GM23338 (cell line): ENCODE measurements around the gene CRISPLD2. TPM values are rescaled to one million over a fixed set of nuclear protein-coding genes. Genes with fewer than 3 reads are reported as not detected.

Experiments used
- ATAC-seq: fragments of 200-7000 bp; cut with Tn5 transposase; 3 replicates; pipeline ENCODE4 v1.9.1; 2020
- DNase-seq: peaks from one replicate; pipeline ENCODE4 v3.0.0-alpha.2; 2015; ENCODE audit warnings: low spot score
- H2AFZ ChIP-seq: fragments of 200-600 bp; sonication (generic); 2 replicates; pipeline ENCODE4 v1.8.0; 2016; ENCODE audit warnings: antibody characterized with exemption, mild to moderate bottlenecking, moderate library complexity
- H3F3A ChIP-seq: fragments of 200-600 bp; sonication (generic); replicated peaks from 2 replicates; pipeline ENCODE4 v1.8.0; 2017; ENCODE audit warnings: antibody characterized with exemption, mixed run types, low read depth
- H3K27ac ChIP-seq: fragments of 200-600 bp; sonication (generic); 2 replicates; pipeline ENCODE4 v1.6.1; 2016; ENCODE audit warnings: low read depth
- H3K27me3 ChIP-seq: fragments of 200-600 bp; sonication (generic); 2 replicates; pipeline ENCODE4 v1.8.0; 2016; ENCODE audit warnings: mild to moderate bottlenecking, mixed run types, moderate library complexity; ENCODE audit not compliant: insufficient read depth
- H3K36me3 ChIP-seq: fragments of 200-600 bp; sonication (generic); 2 replicates; pipeline ENCODE4 v1.8.0; 2016; ENCODE audit warnings: mild to moderate bottlenecking; ENCODE audit not compliant: insufficient read depth
- H3K4me1 ChIP-seq: fragments of 200-600 bp; sonication (generic); 2 replicates; pipeline ENCODE4 v1.8.0; 2016; ENCODE audit warnings: mild to moderate bottlenecking, moderate library complexity; ENCODE audit not compliant: insufficient read depth
- H3K4me2 ChIP-seq: fragments of 200-600 bp; sonication (generic); 2 replicates; pipeline ENCODE4 v1.7.1; 2017; ENCODE audit warnings: mixed run types
- H3K4me3 ChIP-seq: fragments of 200-600 bp; sonication (generic); 2 replicates; pipeline ENCODE4 v1.6.1; 2016; ENCODE audit warnings: mixed run types
- H3K79me2 ChIP-seq: fragments of 200-600 bp; sonication (generic); replicated peaks from 2 replicates; pipeline ENCODE4 v1.8.0; 2017; ENCODE audit warnings: mild to moderate bottlenecking; ENCODE audit not compliant: insufficient read depth
- H3K9me2 ChIP-seq: fragments of 200-600 bp; sonication (generic); 2 replicates; pipeline ENCODE4 v1.8.0; 2017; ENCODE audit not compliant: insufficient read depth
- H4K20me1 ChIP-seq: fragments of 200-600 bp; sonication (generic); replicated peaks from 2 replicates; pipeline ENCODE4 v1.8.0; 2017; ENCODE audit warnings: mild to moderate bottlenecking; ENCODE audit not compliant: insufficient read depth
- H3K27ac Mint-ChIP-seq: 2 replicates; pipeline ENCODE4 v1.8.0; 2020; ENCODE audit warnings: inconsistent platforms, mild to moderate bottlenecking, moderate library complexity, mixed read lengths
- H3K27me3 Mint-ChIP-seq: 3 replicates; pipeline ENCODE4 v1.8.0; 2022; ENCODE audit warnings: low read depth, mild to moderate bottlenecking, moderate library complexity, mixed read lengths, inconsistent platforms; ENCODE audit not compliant: insufficient read depth, poor library complexity
- H3K36me3 Mint-ChIP-seq: 3 replicates; pipeline ENCODE4 v1.8.0; 2021; ENCODE audit warnings: low read depth, mild to moderate bottlenecking, inconsistent platforms, moderate library complexity, mixed read lengths
- H3K4me1 Mint-ChIP-seq: 3 replicates; pipeline ENCODE4 v1.8.0; 2020; ENCODE audit warnings: mild to moderate bottlenecking, inconsistent platforms, mixed read lengths
- H3K4me3 Mint-ChIP-seq: 3 replicates; pipeline ENCODE4 v1.8.0; 2021; ENCODE audit warnings: moderate library complexity, mild to moderate bottlenecking, inconsistent platforms, mixed read lengths
- H3K9me3 Mint-ChIP-seq: 3 replicates; pipeline ENCODE4 v1.8.0; 2020; ENCODE audit warnings: moderate library complexity, mild to moderate bottlenecking, inconsistent platforms, mixed read lengths
- CREB1 ChIP-seq: fragments of 250-450 bp; sonication (Bioruptor Pico); IDR thresholded peaks from 2 replicates; pipeline ENCODE4 v1.5.0; 2020; ENCODE audit warnings: low read depth, mild to moderate bottlenecking, moderate library complexity
- CTCF ChIP-seq, 2 experiments: fragments of 200-600 bp in 1 of 2; sonication (generic) in 1 of 2; conservative IDR thresholded peaks; 2 replicates each; pipeline versions ENCODE4 v1.5.1 to v1.6.1; 2016 to 2017; ENCODE audit warnings: antibody characterized with exemption in 2 of 2, low read depth in 2 of 2, mild to moderate bottlenecking in 2 of 2, moderate library complexity in 1 of 2
- EZH2 ChIP-seq: fragments of 200-600 bp; sonication (generic); IDR thresholded peaks from one replicate; pipeline ENCODE4 v1.8.0; 2017; ENCODE audit warnings: antibody characterized with exemption, mild to moderate bottlenecking, low read depth; ENCODE audit not compliant: unreplicated experiment
- EZH2phosphoT487 ChIP-seq: fragments of 200-600 bp; sonication (generic); IDR thresholded peaks from one replicate; pipeline ENCODE4 v1.8.1; 2018; ENCODE audit warnings: antibody characterized with exemption; ENCODE audit not compliant: unreplicated experiment
- JUNB ChIP-seq: IDR thresholded peaks from one replicate; pipeline ENCODE4 v1.6.1; 2016; ENCODE audit warnings: antibody characterized with exemption; ENCODE audit not compliant: unreplicated experiment
- NANOG ChIP-seq: IDR thresholded peaks from 2 replicates; pipeline ENCODE4 v1.6.1; 2016; ENCODE audit warnings: antibody characterized with exemption, borderline replicate concordance
- POLR2AphosphoS5 ChIP-seq: IDR thresholded peaks from 2 replicates; pipeline ENCODE4 v1.6.1; 2016; ENCODE audit warnings: antibody characterized with exemption, low read depth
- STAT1 ChIP-seq: IDR thresholded peaks from one replicate; pipeline ENCODE4 v1.6.1; 2016; ENCODE audit warnings: antibody characterized with exemption; ENCODE audit not compliant: unreplicated experiment
- polyA plus RNA-seq: library from polyadenylated mRNA; unstranded; fragments of >200 nt; fragmentation: Nextera tagmentation; extraction: Ambion mirVana; gene quantifications from 2 replicates; pipeline ENCODE4 v1.2.1, GENCODE V29; 2016
- total RNA-seq: library from RNA; depleted of rRNA; stranded (reverse); fragments of >200 nt; shearing (Covaris generic); gene quantifications from 2 replicates; pipeline ENCODE4 v1.2.3, GENCODE V29; 2014
- TF ChIP-seq, protein P1 (sequence below): IDR thresholded peaks from 2 replicates; pipeline ENCODE4 v1.6.1; 2016; ENCODE audit warnings: antibody characterized with exemption
- TF ChIP-seq, protein P2 (sequence below): IDR thresholded peaks from one replicate; pipeline ENCODE4 v1.6.1; 2018; ENCODE audit warnings: antibody characterized with exemption; ENCODE audit not compliant: unreplicated experiment

CRISPLD2 gene
- total and polyA plus RNA-seq, 2 experiments from 2014 or later: 2.6 to 8.3 TPM

DNA sequence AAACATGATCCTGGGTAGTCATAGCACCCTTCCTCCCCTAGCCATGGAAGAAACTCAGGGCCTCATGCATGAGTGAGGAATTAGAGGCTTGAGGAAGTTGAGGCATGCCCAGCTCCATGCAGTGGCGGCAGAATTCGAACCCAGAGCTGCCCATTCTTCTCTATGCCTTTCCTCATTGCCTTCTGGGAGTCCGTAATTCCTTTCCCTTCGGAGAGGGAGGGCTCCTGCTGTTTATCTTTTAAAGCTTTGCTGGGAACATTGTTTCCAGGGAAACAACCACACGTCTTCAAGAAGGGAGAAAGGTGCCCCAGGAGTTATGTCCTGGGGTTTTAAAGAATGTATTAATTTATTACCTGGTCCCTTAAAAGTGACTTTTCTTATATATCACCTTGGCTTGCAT is 8.5 kb downstream of the CRISPLD2 start:
- Histone ChIP-seq H3K79me2 (no peaks in the 10 kb centered on the region), H2AFZ (no peak overlapping the region), H3K4me1 (no peaks in the 10 kb centered on the region), H3K27ac (no peak overlapping the region), H3F3A (no peaks in the 10 kb centered on the region), H3K36me3 (no peaks in the 10 kb centered on the region), H4K20me1 (no peaks in the 10 kb centered on the region), H3K9me2 (no peaks in the 10 kb centered on the region), H3K4me2 (no peak overlapping the region), H3K4me3 (no peak overlapping the region), H3K27me3 (no peaks in the 10 kb centered on the region)
- peaks cover 8% of the 10 kb centered on the region for H3K27me3 Mint-ChIP-seq
- H3K9me3 Mint-ChIP-seq: no peaks in the 10 kb centered on the region
- no peak overlapping the region for H3K4me3 Mint-ChIP-seq
- peaks cover 14% of the 10 kb centered on the region for H3K4me1 Mint-ChIP-seq
- no peak for TF ChIP-seq EZH2
- H3K36me3 Mint-ChIP-seq: no peaks in the 10 kb centered on the region
- H3K27ac Mint-ChIP-seq: no peak overlapping the region
- ATAC-seq: no peak
- DNase-seq: no peak

DNA sequence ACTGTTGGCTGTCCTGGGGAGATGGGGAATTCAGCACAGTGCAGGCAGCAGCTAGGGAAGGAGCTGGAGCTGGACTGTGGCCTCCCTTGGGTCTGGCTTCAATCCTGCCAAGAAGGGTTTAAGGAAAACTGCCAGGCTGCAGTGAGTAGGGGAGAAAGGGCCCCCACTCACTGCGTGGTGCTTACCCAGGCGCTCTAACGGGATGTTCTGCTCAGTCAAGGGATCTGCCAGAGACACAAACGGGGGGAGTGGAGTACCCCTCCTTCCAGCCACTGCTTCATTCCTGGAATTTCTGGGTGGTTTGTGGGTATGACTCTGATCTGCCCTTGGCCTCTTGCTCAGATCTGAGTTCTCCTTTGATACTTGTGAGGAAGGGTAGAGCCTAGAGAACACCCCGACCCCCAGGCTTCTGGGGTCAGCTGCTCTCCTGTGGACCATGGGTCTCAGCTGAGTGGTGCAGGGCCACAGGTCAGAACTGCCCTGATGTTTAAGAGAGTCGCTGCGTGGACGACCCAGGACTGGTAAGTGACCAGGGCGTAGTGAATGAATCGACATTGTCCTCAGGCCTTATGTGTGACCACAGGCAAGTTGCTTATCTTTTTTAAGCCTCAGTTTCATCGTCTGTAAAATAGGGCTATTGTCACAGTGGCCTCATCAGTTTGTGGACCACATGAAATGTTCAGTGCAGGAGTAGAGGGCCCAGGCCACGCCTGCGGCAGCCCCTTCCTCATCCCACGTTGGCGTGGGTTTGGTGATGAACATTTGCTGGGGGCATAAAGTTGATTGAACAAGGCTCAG is 9.6 kb downstream of the CRISPLD2 start:
- no peak overlapping the region for H3K27ac ChIP-seq
- H3K9me2 ChIP-seq: no peaks in the 10 kb centered on the region
- H4K20me1 ChIP-seq: no peaks in the 10 kb centered on the region
- no peaks in the 10 kb centered on the region for H3K4me1 ChIP-seq
- Mint-ChIP-seq H3K4me3 (no peak overlapping the region), H3K9me3 (no peaks in the 10 kb centered on the region), H3K4me1 (peaks cover 14% of the 10 kb centered on the region), H3K27me3 (peaks cover 8% of the 10 kb centered on the region), H3K27ac (no peak overlapping the region), H3K36me3 (no peaks in the 10 kb centered on the region)
- H3F3A ChIP-seq: no peaks in the 10 kb centered on the region
- no peak overlapping the region for H2AFZ ChIP-seq
- H3K27me3 ChIP-seq: no peaks in the 10 kb centered on the region
- no peaks in the 10 kb centered on the region for H3K36me3 ChIP-seq
- ATAC-seq: no peak
- H3K4me2 ChIP-seq: no peak overlapping the region
- TF ChIP-seq EZH2 (no peak), EZH2phosphoT487 (no peak), POLR2AphosphoS5 (no peak), CTCF (conservative IDR thresholded peaks at IDR 0.05; ENCODE audit: low read depth in 2 of 2) (no peak), CREB1 (CRISPR knock-in tag) (no peak), NANOG (no peak), JUNB (no peak), STAT1 (no peak)
- TF ChIP-seq, protein P1, sequence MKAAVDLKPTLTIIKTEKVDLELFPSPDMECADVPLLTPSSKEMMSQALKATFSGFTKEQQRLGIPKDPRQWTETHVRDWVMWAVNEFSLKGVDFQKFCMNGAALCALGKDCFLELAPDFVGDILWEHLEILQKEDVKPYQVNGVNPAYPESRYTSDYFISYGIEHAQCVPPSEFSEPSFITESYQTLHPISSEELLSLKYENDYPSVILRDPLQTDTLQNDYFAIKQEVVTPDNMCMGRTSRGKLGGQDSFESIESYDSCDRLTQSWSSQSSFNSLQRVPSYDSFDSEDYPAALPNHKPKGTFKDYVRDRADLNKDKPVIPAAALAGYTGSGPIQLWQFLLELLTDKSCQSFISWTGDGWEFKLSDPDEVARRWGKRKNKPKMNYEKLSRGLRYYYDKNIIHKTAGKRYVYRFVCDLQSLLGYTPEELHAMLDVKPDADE: no peak
- TF ChIP-seq, protein P2, sequence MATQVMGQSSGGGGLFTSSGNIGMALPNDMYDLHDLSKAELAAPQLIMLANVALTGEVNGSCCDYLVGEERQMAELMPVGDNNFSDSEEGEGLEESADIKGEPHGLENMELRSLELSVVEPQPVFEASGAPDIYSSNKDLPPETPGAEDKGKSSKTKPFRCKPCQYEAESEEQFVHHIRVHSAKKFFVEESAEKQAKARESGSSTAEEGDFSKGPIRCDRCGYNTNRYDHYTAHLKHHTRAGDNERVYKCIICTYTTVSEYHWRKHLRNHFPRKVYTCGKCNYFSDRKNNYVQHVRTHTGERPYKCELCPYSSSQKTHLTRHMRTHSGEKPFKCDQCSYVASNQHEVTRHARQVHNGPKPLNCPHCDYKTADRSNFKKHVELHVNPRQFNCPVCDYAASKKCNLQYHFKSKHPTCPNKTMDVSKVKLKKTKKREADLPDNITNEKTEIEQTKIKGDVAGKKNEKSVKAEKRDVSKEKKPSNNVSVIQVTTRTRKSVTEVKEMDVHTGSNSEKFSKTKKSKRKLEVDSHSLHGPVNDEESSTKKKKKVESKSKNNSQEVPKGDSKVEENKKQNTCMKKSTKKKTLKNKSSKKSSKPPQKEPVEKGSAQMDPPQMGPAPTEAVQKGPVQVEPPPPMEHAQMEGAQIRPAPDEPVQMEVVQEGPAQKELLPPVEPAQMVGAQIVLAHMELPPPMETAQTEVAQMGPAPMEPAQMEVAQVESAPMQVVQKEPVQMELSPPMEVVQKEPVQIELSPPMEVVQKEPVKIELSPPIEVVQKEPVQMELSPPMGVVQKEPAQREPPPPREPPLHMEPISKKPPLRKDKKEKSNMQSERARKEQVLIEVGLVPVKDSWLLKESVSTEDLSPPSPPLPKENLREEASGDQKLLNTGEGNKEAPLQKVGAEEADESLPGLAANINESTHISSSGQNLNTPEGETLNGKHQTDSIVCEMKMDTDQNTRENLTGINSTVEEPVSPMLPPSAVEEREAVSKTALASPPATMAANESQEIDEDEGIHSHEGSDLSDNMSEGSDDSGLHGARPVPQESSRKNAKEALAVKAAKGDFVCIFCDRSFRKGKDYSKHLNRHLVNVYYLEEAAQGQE: no peak
- no peak for DNase-seq
- H3K4me3 ChIP-seq: no peak overlapping the region
- no peaks in the 10 kb centered on the region for H3K79me2 ChIP-seq
